Embryonic facial prominence (tissue), 1 donor: ENCODE data around the gene NAXE.
"Not testable (repeated sequence)": the region's sequence is repeated elsewhere in the genome, so short reads cannot be mapped to it uniquely, and the experiment has no call there.

Experiments
- DNase-seq: peaks from one replicate; pipeline ENCODE4 v3.0.0-alpha.2; 2016; ENCODE audit errors: extremely low spot score

NAXE gene

DNA sequence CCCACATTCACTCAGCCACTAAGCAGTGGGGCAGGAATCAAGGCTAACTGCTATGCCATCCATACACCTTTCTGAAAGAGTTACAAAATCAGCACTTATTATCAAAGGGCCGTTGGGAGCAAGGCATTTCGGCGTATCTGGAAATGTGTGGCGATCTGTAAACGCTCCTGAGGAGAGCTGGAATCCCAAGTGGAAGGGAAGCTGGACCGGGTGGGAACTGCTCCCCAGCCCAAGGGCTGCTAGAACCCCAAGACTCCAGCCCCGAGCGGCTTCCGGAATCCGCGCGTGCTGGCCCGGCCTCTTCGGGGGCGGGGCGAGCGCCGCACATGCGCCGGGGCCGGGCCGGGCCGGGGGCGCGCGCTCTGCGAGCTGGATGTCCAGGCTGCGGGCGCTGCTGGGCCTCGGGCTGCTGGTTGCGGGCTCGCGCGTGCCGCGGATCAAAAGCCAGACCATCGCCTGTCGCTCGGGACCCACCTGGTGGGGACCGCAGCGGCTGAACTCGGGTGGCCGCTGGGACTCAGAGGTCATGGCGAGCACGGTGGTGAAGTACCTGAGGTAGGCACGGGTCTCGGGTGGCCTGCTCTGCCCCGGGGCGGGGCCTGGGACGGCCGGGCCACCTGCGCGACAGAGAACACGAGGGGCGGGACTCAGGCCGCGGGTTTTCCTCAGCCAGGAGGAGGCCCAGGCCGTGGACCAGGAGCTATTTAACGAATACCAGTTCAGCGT lies at the start of gene NAXE:
TSS of gene NAXE (plus strand) at position 345 of the 726 bp plus-strand sequence. CDS start at position 374, 29 bp downstream.
- DNase-seq, result peak; percentile 10

GRCh38 chr1:156543066-156543465 lies 48.5 kb upstream of the NAXE start:
- DNase-seq, result no peak

- DNase-seq, result no peak
These were observed 46.9 kb upstream of the NAXE start for GRCh38 chr1:156544592-156545102.

DNA sequence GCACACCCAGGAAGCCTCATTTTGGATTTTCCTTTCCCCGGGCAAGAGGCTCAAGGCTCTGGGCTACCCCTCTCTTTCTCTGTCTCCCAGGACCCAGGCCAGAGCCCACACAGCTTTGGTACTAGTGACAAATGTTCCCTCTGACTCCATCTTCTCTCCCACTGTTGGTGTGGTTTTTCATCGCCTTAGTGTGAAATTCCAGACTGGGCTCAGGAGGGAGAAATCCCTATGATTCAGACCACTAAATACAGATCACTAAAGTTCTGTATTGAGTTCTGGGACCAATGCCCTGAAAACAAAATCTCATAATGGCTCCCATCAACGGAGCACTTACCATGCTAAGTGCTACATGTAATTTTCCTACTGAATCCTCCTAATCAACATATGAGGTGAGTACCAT lies 45.3 kb upstream of the NAXE start:
- no peak for DNase-seq

DNA sequence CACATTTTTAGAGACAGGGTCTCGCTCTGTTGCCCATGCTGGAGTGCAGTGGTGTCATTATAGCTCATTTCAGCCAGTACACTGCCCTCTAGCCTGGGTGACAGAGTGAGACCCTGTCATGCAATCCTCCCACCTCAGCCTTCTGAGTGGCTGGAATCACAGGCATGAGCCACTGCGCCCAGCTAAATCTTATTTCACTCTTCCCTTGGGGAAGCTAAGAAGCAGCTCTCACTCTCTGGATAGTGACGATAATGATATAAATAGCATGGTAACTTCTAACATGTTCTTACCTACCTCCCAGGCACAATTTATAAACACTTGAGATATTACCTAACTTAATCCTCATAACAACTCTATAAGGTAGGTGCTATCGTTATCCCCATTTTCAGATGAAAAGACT lies 44.1 kb upstream of the NAXE start:
- DNase-seq, result no peak

- DNase-seq, result no peak
These were observed 43.6 kb upstream of the NAXE start for GRCh38 chr1:156547982-156548381.

DNA sequence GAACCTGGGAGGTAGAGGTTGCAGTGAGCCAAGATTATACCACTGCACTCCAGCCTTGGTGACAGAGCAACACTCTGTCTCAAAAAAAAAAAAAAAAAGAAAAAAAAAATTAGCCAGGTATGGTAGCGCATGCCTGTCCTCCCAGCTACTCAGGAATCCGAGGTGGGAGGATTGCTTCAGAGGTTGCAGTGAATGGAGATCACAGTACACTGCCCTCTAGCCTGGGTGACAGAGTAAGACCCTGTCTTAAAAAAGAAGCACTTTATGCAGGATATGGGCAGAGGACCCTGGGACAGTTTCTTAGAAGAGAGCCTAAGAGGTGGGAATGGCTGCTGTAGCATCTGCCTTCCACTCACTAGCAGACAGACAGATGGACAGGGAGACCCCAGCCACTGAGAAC lies 42.2 kb upstream of the NAXE start:
- no peak for DNase-seq

- no peak for DNase-seq
These were observed 41.7 kb upstream of the NAXE start for GRCh38 chr1:156549831-156550230.

GRCh38 chr1:156550346-156550745 lies 41.2 kb upstream of the NAXE start:
- DNase-seq, result no peak

- no peak for DNase-seq
These were observed 40.4 kb upstream of the NAXE start for GRCh38 chr1:156551066-156551643.

DNA sequence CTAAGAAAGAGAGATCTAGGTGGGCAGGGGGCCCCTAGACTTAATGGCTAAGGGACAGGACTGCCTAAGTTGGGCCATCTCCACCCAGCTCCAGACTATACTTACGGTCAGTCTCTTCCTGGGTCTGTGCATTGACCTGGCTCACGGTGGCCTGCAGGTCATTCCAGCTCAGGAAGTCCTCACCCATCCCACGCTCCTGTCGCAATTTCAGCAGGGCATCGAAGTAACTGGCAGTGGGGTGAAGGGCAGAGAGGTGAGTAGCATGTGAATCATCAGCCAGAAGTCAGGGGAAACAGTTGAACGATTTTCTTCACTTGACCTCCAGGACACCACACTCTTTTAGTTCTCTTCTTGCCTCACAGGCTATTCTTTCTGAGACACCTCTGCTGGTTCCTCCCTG lies 39.7 kb upstream of the NAXE start:
- DNase-seq, result no peak

DNA sequence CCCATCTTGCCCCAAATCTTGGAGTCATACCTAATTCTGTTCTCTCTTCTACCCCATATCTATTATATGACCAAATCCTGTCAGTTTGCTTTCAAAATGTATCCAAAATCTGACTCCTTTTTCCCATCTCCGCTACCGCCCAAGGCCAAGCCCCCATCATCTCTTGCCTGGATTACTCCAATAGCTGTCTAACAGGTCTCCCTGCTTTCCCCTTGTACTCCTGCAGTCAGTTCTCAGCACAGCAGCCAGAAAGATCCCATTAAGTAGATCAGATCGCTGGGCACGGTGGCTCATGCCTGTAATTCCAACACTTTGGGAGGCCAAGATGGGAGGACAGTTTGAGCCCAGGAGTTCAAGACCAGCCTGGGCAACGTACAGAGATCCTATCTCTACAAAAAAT lies 39.1 kb upstream of the NAXE start:
- DNase-seq, result no peak

DNA sequence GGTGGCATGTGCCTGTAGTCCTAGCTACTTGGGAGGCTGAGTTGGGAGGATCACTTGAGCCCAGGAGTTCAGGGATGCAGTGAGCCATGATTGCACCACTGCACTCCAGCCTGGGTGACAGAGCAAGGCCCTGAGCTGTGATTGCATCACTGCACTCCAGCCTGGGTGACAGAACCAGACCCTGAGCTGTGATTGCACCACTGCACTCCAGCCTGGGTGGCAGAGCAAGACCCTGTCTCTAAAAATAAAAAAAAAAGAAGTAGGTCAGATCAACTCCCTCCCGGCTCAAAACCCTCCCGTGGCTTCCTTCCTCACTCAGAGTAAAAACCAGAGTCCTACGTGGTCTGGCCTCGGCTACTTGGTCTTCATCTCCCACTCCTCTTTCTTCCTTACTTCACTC lies 38.6 kb upstream of the NAXE start:
- DNase-seq, result not testable (repeated sequence)

DNA sequence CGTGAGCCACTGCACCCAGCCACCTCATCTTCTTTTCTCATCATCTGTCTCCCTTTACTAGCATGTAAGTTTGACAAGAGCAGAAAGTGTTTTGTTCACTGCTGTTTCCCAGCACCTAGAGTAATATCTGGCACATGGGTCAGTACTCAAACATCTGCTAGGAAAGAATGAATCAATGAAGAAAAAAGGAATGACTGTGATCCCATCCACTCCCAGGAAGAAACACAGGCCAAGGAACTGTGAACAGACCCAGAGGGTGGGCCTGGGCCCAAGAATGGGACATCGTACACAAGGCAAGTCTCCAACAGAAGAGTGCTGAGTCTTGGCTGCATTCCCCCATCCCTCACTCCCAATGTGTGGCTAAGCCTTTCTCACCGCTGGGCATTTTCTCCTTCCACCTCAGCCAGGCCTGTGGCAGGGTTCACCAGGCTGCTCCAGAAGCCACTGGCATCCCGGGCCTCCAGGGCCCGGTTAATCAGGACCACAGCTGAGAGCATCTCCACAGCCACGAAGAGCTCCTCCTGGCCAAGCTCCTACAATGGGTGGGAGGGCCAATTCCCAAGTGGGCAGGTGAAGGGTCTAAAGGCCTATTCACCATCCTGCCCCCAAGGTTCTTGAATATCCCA lies 37.6 kb upstream of the NAXE start:
- no peak for DNase-seq

- no peak for DNase-seq
These were observed 36.6 kb upstream of the NAXE start for GRCh38 chr1:156554971-156555370.

- no peak for DNase-seq
These were observed 35.9 kb upstream of the NAXE start for GRCh38 chr1:156555715-156556114.

- DNase-seq, result no peak
These were observed 35.2 kb upstream of the NAXE start for GRCh38 chr1:156556354-156556753.

DNA sequence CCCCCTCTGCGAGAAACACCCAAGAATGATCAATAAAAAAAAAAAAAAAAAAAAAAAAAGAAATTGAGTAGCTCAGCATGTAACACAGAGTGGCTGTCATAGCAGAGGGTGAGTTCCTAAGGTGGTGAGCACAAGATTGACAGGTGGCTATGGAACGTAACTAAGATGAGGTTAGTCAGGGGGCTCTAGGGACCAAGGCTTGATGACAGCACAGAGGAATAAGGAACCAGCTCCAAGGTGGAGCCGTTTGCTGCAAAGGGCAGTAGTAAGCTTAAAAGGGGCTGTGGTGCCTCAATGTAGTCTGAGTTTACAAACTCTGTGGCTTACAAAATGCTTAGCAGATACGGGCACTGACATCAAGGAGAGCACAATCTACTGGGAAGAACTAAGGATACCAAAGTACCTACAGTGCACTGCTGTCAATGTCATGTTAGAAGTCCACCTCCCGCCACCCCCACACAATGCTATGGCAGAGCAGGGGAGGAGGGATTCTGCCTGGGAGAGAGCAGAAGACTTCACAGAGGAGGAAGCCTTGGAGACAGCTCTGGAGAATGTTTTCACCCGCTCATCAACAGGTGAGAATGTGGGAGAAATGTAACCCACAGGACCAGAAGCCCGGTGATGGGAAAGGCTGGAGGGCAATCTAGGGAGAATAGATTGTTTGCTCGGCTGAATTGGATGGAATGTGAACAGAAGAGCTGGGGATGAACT lies 32.3 kb upstream of the NAXE start:
- DNase-seq, result no peak

- DNase-seq, result no peak
These were observed 31.7 kb upstream of the NAXE start for GRCh38 chr1:156559797-156560385.

DNA sequence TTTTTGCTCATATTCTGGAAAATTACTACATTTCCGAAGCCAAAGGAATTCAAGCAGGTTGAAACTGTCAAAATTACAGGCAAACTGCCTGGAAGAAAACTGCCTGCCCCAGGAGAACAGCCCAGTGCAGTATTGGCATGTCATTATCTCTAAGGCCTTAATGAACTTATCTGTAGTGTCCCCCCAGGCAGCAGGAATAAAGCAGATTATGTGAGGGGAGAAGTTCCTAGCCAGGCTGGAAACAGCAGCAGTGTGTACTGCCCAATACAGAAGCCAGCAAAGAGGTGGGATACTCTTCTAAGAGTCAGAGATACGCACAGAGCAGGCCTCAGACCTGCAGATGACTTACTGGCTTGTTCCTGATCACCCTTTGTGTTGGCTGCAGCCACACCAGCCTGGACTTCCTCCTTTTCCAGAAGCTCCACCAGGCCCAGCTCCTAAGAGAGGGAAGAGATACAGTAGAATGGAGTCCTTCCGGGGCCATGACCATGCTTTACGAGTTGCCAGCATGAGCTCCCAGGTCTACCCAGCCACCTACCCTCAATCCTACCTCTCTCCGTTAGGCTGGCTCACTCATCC lies 30.9 kb upstream of the NAXE start:
- no peak for DNase-seq

DNA sequence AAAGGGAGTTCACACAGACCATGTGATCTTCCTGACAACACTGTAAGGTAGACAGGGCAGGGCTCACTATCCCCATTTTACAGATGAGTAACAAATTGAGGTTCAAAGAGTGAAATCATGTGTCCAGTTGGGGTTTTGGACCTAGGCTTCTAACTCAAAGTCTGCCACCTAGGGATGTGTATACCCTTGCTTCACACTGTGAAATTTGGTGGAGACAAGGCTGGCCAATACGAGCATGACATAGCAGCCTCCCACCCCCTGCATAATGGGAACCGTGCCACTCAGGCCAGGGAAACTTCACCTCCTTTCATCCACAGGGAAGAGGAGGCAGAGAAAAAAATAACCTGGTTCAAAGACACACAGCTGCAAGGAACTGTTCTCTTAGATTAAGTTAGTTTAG lies 26.1 kb upstream of the NAXE start:
- DNase-seq, result no peak

- no peak for DNase-seq
These were observed 25.1 kb upstream of the NAXE start for GRCh38 chr1:156566436-156566835.
